ENCODE results near the gene OSBPL3. TPM values are rescaled to one million over a fixed set of nuclear protein-coding genes. Genes with fewer than 3 reads are reported as not detected.

OSBPL3 gene
- polyA plus RNA-seq, 1 experiment, result 26.5 TPM

GRCh38 chr7:25009257-25009656 lies 29.3 kb upstream of the OSBPL3 start:
- no peak for TF ChIP-seq CTCF (IDR thresholded peaks at IDR 0.05; ENCODE audit: insufficient read depth, low read depth, low read length)
- H3K4me3 ChIP-seq (ENCODE audit: low read depth, low read length), result no peak overlapping the region
- no peaks in the 10 kb centered on the region for H3K27me3 ChIP-seq (ENCODE audit: control insufficient read depth, insufficient read depth, low read length)
- no peaks in the 10 kb centered on the region for H3K36me3 ChIP-seq (ENCODE audit: control insufficient read depth, insufficient read depth, low read length)
- ChIA-PET POLR2A (no interaction called here), CTCF (no interaction called here)
- DNase-seq (ENCODE audit: low read depth), result peak; percentile 86

GRCh38 chr7:25007668-25008067 lies 27.7 kb upstream of the OSBPL3 start:
- no peaks in the 10 kb centered on the region for H3K36me3 ChIP-seq (ENCODE audit: control insufficient read depth, insufficient read depth, low read length)
- DNase-seq (ENCODE audit: low read depth), result no peak
- H3K4me3 ChIP-seq (ENCODE audit: low read depth, low read length), result no peak overlapping the region
- POLR2A ChIA-PET, result no interaction called here
- no peak for TF ChIP-seq CTCF (IDR thresholded peaks at IDR 0.05; ENCODE audit: insufficient read depth, low read depth, low read length)
- CTCF ChIA-PET, result interaction anchor here (0.6 to 0.9 kb wide), 3 partner anchors 14 to 195 kb away, joined by 3 to 5 read pairs (median 3); no protein-coding TSS in a partner anchor
- H3K27me3 ChIP-seq (ENCODE audit: control insufficient read depth, insufficient read depth, low read length), result no peaks in the 10 kb centered on the region

GRCh38 chr7:25006276-25006675 lies 26.3 kb upstream of the OSBPL3 start:
- POLR2A ChIA-PET, result no interaction called here
- CTCF ChIA-PET, result no interaction called here
- H3K4me3 ChIP-seq (ENCODE audit: low read depth, low read length), result no peak overlapping the region
- no peaks in the 10 kb centered on the region for H3K27me3 ChIP-seq (ENCODE audit: control insufficient read depth, insufficient read depth, low read length)
- TF ChIP-seq CTCF (IDR thresholded peaks at IDR 0.05; ENCODE audit: insufficient read depth, low read depth, low read length), result no peak
- no peaks in the 10 kb centered on the region for H3K36me3 ChIP-seq (ENCODE audit: control insufficient read depth, insufficient read depth, low read length)
- no peak for DNase-seq (ENCODE audit: low read depth)

GRCh38 chr7:25005658-25006057 lies 25.7 kb upstream of the OSBPL3 start:
- ChIA-PET CTCF (interaction anchor here (1.3 kb wide), 1 partner anchor 23 kb away, joined by 3 read pairs; no protein-coding TSS in a partner anchor), POLR2A (no interaction called here)
- DNase-seq (ENCODE audit: low read depth), result no peak
- H3K4me3 ChIP-seq (ENCODE audit: low read depth, low read length), result no peak overlapping the region
- no peak for TF ChIP-seq CTCF (IDR thresholded peaks at IDR 0.05; ENCODE audit: insufficient read depth, low read depth, low read length)
- H3K27me3 ChIP-seq (ENCODE audit: control insufficient read depth, insufficient read depth, low read length), result no peaks in the 10 kb centered on the region
- H3K36me3 ChIP-seq (ENCODE audit: control insufficient read depth, insufficient read depth, low read length), result no peaks in the 10 kb centered on the region

GRCh38 chr7:25002786-25003185 lies 22.8 kb upstream of the OSBPL3 start:
- Histone ChIP-seq H3K4me3 (ENCODE audit: low read depth, low read length) (no peak overlapping the region), H3K27me3 (ENCODE audit: control insufficient read depth, insufficient read depth, low read length) (no peaks in the 10 kb centered on the region), H3K36me3 (ENCODE audit: control insufficient read depth, insufficient read depth, low read length) (no peaks in the 10 kb centered on the region)
- CTCF ChIA-PET, result interaction anchor here (1.5 kb wide), 1 partner anchor 95 kb away, joined by 3 read pairs; no protein-coding TSS in a partner anchor
- POLR2A ChIA-PET, result no interaction called here
- no peak for TF ChIP-seq CTCF (IDR thresholded peaks at IDR 0.05; ENCODE audit: insufficient read depth, low read depth, low read length)
- DNase-seq (ENCODE audit: low read depth), result no peak
